Activated B cell treated with CpG ODN at 0.5 μM for 24 hours (primary cell): ENCODE results near the gene RAP1GAP2. TPM values are rescaled to one million over a fixed set of nuclear protein-coding genes. Genes with fewer than 3 reads are reported as not detected.

Source experiments
- ATAC-seq: fragments of 200-7000 bp; cut with Tn5 transposase; one replicate; pipeline ENCODE4 v1.10.0; 2021; ENCODE audit warnings: low read depth, mild to moderate bottlenecking, moderate library complexity
- CTCF ChIA-PET: fragments of 350-600 bp; sonication (Branson Sonifier 250); formaldehyde crosslinking; loops from one replicate; lab custom pipeline; 2021; ENCODE audit warnings: antibody characterized with exemption; lab: Charles Lee
- POLR2A ChIA-PET: fragments of 350-600 bp; sonication (Branson Sonifier 250); formaldehyde crosslinking; loops from one replicate; lab custom pipeline; 2021; ENCODE audit warnings: antibody characterized with exemption; lab: Charles Lee
- DNase-seq: peaks from one replicate; pipeline ENCODE4 v3.0.0; 2022
- H3K27ac Mint-ChIP-seq: one replicate; pipeline ENCODE4 v1.8.0; 2020; ENCODE audit warnings: mixed read lengths
- H3K27me3 Mint-ChIP-seq: one replicate; pipeline ENCODE4 v1.8.0; 2021; ENCODE audit warnings: mixed read lengths
- H3K36me3 Mint-ChIP-seq: one replicate; pipeline ENCODE4 v1.8.0; 2021; ENCODE audit warnings: low read depth, mixed read lengths
- H3K4me1 Mint-ChIP-seq: one replicate; pipeline ENCODE4 v1.8.0; 2021; ENCODE audit warnings: mixed read lengths
- H3K4me3 Mint-ChIP-seq: one replicate; pipeline ENCODE4 v1.8.0; 2020; ENCODE audit warnings: mild to moderate bottlenecking, mixed read lengths
- H3K9me3 Mint-ChIP-seq: one replicate; pipeline ENCODE4 v1.8.0; 2020; ENCODE audit warnings: mixed read lengths
- CTCF ChIP-seq: fragments of 200-600 bp; IDR thresholded peaks from one replicate; pipeline ENCODE4 v1.8.0; 2022; ENCODE audit warnings: antibody characterized with exemption, mild to moderate bottlenecking
- intact Hi-C: fragments of 100-400 bp; cut with micrococcal nuclease; formaldehyde crosslinking; loops from one replicate; pipeline ENCODE4 v1.15.1; 2024
- total RNA-seq: library from RNA; stranded (reverse); gene quantifications from 2 replicates; pipeline ENCODE4 v1.2.3, GENCODE V29; 2022

The RAP1GAP2 gene
- total RNA-seq, 1 donor from 2014 or later = 2.6 TPM

GRCh38 chr17:3026125-3026855 is 230.1 kb downstream of the RAP1GAP2 start:
- H3K4me1 Mint-ChIP-seq = no peaks in the 10 kb centered on the region
- ChIA-PET CTCF (interaction anchor here (0.9 kb wide), 1 partner anchor 177 kb away, joined by 3 read pairs; no protein-coding TSS in a partner anchor), POLR2A (no interaction called here)
- H3K27me3 Mint-ChIP-seq = no peaks in the 10 kb centered on the region
- ATAC-seq (no peak), DNase-seq (no peak)
- H3K9me3 Mint-ChIP-seq = peaks cover 18% of the 10 kb centered on the region
- intact Hi-C loops = no loop called here
- no peak overlapping the region for H3K27ac Mint-ChIP-seq
- no peak for TF ChIP-seq CTCF
- peaks cover 68% of the 10 kb centered on the region for H3K36me3 Mint-ChIP-seq
- no peak overlapping the region for H3K4me3 Mint-ChIP-seq

- intact Hi-C loops = no loop called here
- ChIA-PET POLR2A (no interaction called here), CTCF (interaction anchor here (0.9 kb wide), 1 partner anchor 178 kb away, joined by 3 read pairs; no protein-coding TSS in a partner anchor)
- Mint-ChIP-seq H3K4me1 (no peaks in the 10 kb centered on the region), H3K9me3 (peaks cover 16% of the 10 kb centered on the region), H3K27ac (no peak overlapping the region), H3K4me3 (no peak overlapping the region), H3K27me3 (no peaks in the 10 kb centered on the region), H3K36me3 (peaks cover 60% of the 10 kb centered on the region)
- no peak for ATAC-seq
- no peak for DNase-seq
- TF ChIP-seq CTCF = no peak
These were observed 230.9 kb downstream of the RAP1GAP2 start for GRCh38 chr17:3026856-3027751.

- Mint-ChIP-seq H3K27me3 (no peaks in the 10 kb centered on the region), H3K4me3 (no peak overlapping the region), H3K9me3 (peaks cover 10% of the 10 kb centered on the region), H3K4me1 (no peaks in the 10 kb centered on the region), H3K27ac (no peak overlapping the region), H3K36me3 (peaks cover 55% of the 10 kb centered on the region)
- ATAC-seq (no peak), DNase-seq (no peak)
- ChIA-PET POLR2A (no interaction called here), CTCF (no interaction called here)
- intact Hi-C loops = no loop called here
- TF ChIP-seq CTCF = no peak
These were observed 231.7 kb downstream of the RAP1GAP2 start for GRCh38 chr17:3027786-3028532.

- no peaks in the 10 kb centered on the region for H3K4me1 Mint-ChIP-seq
- no peaks in the 10 kb centered on the region for H3K27me3 Mint-ChIP-seq
- POLR2A ChIA-PET = no interaction called here
- H3K36me3 Mint-ChIP-seq = peaks cover 46% of the 10 kb centered on the region
- ATAC-seq (no peak), DNase-seq (no peak)
- CTCF ChIA-PET = no interaction called here
- no peak overlapping the region for H3K4me3 Mint-ChIP-seq
- intact Hi-C loops = no loop called here
- H3K9me3 Mint-ChIP-seq = no peaks in the 10 kb centered on the region
- no peak overlapping the region for H3K27ac Mint-ChIP-seq
- TF ChIP-seq CTCF = no peak
These were observed 233.1 kb downstream of the RAP1GAP2 start for GRCh38 chr17:3029213-3029913.
